AG10803 (cell line): ENCODE results near the gene TMEM45A.
"Not testable (repeated sequence)": the region's sequence is repeated elsewhere in the genome, so short reads cannot be mapped to it uniquely, and the experiment has no call there.

Source experiments
- DNase-seq: peaks from one replicate; pipeline ENCODE4 v3.0.0; 2010; ENCODE audit warnings: low read depth
- H3K4me3 ChIP-seq: 2 replicates; pipeline ENCODE4 v1.5.1; 2011; ENCODE audit warnings: mild to moderate bottlenecking, low read length, control low read depth
- TF ChIP-seq, protein P1 (sequence below): conservative IDR thresholded peaks from 2 replicates; pipeline ENCODE4 v1.5.1; 2011; ENCODE audit warnings: mild to moderate bottlenecking, low read length, control low read depth, inconsistent platforms

Gene TMEM45A

DNA sequence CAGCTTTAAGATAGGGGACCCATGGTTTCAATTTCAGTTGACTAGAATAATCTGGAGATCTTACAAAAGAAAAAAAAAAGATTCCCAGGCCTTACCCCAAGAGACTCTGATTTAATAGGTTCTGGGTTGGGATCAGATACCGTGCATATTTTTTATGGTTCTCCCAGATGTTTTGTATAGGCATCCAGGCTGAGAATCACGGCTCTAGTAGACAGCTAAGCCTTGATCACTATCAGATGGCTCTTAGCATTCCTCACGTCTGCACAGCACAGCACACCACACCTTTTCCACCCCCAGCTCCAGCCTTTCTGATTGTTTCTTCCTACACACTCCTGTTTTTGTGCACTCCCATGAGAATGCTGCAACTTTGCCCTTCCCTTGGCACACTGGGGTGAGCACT, 40.8 kb downstream of the TMEM45A start:
- TF ChIP-seq, protein P1, sequence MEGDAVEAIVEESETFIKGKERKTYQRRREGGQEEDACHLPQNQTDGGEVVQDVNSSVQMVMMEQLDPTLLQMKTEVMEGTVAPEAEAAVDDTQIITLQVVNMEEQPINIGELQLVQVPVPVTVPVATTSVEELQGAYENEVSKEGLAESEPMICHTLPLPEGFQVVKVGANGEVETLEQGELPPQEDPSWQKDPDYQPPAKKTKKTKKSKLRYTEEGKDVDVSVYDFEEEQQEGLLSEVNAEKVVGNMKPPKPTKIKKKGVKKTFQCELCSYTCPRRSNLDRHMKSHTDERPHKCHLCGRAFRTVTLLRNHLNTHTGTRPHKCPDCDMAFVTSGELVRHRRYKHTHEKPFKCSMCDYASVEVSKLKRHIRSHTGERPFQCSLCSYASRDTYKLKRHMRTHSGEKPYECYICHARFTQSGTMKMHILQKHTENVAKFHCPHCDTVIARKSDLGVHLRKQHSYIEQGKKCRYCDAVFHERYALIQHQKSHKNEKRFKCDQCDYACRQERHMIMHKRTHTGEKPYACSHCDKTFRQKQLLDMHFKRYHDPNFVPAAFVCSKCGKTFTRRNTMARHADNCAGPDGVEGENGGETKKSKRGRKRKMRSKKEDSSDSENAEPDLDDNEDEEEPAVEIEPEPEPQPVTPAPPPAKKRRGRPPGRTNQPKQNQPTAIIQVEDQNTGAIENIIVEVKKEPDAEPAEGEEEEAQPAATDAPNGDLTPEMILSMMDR: no peak
- H3K4me3 ChIP-seq: no peak overlapping the region
- DNase-seq: peak; percentile 96

DNA sequence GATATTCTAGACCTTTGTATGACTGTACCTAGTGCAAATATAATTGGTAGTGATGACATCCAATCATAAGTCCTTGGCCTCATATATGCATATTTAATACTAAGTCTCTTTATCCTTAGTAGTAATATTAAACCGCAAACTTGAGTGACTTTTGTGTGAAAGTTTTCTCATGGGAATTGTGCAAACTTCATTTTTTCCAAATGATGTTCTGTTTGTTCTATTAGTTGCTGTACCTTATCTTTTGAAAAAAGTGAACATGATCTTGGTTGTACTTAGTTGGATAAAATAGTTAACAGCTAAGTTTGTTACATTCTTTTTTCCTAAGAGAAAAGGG, 43.2 kb downstream of the TMEM45A start:
- TF ChIP-seq, protein P1: no peak
- H3K4me3 ChIP-seq: no peak overlapping the region
- DNase-seq: no peak

DNA sequence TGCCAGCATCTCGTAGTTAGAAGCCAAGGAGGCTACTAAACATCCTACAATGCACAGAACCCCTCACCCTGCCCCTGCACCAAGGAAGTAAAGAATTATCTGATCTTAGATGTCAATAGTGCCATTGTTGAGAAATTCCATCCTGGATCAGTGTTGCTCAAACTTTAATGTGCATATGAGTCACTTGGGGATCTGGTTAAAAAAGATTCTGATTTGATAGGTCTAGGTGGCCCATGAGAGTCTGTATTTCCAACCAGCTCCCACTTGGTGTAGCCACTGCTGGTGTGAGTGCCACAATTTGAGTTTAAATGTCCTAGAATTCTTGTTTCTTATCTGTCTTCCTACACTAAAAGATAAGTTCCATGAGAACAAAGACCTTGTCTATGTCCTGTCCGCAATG, 43.7 kb downstream of the TMEM45A start:
- no peak for DNase-seq
- no peak overlapping the region for H3K4me3 ChIP-seq
- TF ChIP-seq, protein P1: no peak

DNA sequence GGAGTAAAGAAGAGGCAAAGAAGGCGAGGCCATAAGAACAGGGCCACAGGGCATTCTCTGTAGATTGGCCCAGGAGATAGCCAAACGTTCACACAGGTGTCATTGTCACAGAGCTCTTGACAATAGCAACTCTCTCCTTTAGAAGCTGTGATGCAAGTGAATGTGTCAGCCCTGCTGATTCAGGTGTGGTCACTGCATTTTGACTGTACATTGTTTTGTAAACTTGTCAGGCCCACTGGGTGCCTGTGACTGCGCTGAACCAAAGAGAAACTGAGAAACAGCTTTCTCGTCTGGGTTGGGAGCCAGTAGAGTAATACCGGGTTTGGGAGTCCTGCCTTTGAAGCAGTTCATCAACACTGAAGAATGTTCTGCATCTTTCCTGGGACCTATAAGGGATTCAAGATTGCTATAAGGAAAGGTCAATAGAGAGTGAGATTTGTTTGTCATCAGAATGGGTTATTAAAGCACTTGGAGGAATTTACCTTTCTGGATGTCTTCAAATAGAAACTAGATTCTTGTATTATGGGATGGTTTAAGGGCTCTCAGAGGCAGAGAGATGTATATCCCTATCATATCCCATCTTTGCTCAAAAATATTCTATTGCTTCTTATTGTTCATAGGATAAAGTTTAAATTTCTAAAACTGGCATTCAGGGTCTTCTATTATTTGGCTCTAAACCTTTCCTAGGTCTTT, 45.4 kb downstream of the TMEM45A start:
- no peak overlapping the region for H3K4me3 ChIP-seq
- TF ChIP-seq, protein P1: no peak
- no peak for DNase-seq

DNA sequence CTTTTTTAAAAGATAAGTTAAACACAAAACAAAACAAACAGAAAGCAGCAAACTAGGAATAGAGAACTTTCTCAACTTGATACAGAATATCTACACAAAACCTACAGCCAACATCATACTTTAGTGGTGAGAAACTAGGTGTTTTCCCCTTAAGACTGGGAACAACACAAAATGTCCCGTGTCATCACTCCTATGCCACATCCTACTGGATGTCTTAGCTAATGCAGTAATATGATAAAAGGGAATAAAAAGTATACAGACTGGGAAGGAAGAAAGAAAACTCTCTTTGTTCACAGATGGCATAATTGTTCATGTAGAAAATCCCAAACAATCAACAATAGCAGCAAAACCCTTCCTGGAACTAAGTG, 45.9 kb downstream of the TMEM45A start:
- TF ChIP-seq, protein P1: no peak
- DNase-seq: no peak
- no peak overlapping the region for H3K4me3 ChIP-seq

DNA sequence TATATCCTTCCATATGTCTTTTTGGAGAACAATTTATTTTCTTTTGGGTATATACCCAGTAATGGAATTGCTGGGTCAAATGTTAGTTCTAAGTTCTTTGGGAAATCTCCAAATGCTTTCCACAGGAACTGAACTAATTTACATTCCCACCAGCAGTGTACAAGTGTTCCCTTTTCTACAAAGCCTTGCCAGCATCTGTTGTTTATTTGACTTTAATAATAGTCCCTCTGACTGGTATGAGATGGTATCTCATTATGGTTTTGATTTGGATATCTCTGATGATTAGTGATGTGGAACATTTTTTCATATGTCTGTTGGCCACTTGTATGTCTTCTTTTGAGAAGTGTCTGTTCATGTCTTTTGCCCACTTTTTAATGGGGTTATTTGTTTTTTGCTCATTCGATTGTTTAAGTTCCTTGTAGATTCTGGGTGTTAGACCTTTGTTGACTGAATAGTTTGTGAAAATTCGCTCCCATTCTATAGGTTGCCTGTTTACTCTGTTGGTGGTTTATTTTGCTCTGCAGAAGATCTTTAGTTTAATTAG, 48.4 kb downstream of the TMEM45A start:
- TF ChIP-seq, protein P1: no peak
- no peak overlapping the region for H3K4me3 ChIP-seq
- DNase-seq: peak; percentile 47

DNA sequence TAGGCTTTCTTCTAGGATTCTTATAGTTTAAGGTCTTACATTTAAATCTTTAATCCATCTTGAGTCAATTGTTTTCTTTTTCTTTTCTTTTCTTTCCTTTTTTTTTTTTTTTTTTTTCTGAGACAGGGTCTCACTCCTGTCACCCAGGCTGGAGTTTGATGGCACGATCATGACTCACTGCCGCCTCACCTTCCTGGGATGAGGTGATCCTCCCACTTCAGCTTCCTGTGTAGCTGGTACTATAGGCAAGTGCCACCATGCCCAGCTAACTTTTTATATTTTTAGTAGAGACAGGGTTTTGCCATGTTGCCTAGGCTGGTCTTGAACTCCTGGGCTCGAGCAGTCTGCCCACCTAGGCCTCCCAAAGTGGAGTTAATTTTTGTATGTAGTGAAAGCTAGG, 49.0 kb downstream of the TMEM45A start:
- not testable (repeated sequence) for H3K4me3 ChIP-seq, DNase-seq
